Anterior cingulate cortex (tissue), 58 donors: ENCODE data around the gene ZNF586.
"Not testable (repeated sequence)": the region's sequence is repeated elsewhere in the genome, so short reads cannot be mapped to it uniquely, and the experiment has no call there.

Experiments used
- DNase-seq, 58 donors: peaks; one replicate each; lab custom pipeline; 2025; lab: John Stamatoyannopoulos, UW

ZNF586 gene

GRCh38 chr19:57821095-57821494 lies 51.6 kb downstream of the ZNF586 start:
- not testable (repeated sequence) for DNase-seq

DNA sequence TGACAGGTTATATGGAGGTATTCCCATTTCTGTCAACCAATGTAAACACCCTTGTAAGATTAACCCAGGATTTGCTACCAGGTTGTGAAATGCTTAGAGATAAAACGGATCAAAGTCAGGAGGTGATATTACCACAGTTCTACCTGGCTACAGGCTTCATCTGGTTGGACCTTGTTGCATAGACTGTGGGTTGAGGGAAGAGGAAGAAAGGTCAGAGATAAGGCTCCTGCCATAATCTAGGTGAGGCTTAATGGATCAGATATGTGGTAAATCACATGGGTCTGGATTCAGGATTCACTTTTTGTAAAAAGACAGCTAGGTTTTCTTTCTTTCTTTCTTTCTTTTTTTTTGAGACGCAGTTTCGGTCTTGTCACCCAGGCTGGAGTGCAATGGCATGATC lies 52.0 kb downstream of the ZNF586 start:
- not testable (repeated sequence) for DNase-seq

DNA sequence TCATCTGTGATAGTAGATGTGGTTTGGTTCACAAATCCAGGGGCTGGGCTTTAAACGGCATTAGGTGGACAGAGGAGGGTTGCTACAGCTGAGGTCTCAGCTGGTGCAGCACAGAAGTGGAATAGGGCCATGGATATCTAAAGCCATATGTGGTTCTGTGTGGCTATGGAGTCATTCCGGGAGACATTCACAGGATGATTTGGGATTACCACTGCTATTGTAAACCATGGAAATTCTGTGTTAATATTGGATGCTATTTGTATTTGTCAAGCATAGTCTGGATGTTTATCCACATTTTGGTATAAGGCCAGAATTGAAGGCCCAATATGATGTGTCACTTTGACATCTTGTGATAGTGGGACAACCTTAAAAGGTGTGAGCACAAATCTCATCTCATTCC lies 53.7 kb downstream of the ZNF586 start:
- not testable (repeated sequence) for DNase-seq

GRCh38 chr19:57823608-57824007 lies 54.1 kb downstream of the ZNF586 start:
- not testable (repeated sequence) for DNase-seq

GRCh38 chr19:57825511-57825910 lies 56.0 kb downstream of the ZNF586 start:
- DNase-seq, result no peak

DNA sequence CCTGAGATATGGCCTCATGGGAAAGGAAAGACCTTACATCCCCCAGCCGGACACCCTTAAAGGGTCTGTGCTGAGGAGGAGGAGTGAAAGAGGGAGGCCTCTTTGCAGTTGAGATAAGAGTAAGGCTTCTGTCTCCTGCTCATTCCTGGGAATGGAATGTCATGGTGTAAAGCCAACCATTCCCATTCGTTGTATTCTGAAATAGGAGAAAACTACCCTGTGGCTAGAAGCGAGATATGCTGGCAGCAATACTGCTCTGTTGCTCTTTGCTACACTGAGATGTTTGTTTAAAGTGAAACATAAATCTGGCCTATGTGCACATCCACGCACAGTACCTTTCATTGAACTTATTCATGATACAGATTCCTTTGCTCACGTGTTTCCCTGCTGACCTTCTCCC lies 59.8 kb downstream of the ZNF586 start:
- no peak for DNase-seq

DNA sequence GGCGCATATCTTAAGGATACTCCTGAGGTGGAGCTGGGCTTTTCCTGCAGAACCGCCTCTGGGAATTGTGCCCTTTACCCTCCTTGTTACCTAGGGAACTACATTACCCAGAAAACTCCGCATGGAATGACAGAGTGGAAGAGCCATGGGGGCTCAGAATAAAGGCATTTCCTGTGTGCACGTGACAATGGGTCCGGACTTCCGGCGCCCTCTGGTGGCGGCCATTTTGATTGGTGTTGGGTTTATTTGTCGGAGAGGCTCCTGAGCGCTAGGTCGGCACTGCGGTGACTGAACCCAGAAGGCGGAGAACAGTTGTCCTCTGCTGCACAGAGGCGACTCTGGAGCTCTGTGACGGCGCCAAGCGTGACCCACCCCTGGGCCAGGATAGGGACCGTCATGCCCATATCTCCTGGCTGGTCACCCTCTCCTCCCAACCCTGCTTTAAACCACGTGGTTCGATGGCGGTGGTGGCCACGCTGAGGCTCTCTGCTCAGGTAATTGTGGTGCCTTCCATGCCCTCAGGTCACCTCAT lies 60.7 kb downstream of the ZNF586 start, which contains the start of gene ZNF587B:
Gene ZNF587B (plus strand): TSS at position 229 of the 532 bp plus-strand sequence. CDS start 230 bp downstream, at position 459.
- peak in 56 of 58 donors; percentile 1 to 82 (median 44) for DNase-seq
